Anterior cingulate cortex (tissue), 58 donors: ENCODE measurements around the gene FBXW4.
A peak's percentile ranks its signal among the peaks of the same experiment; 100 is the strongest.

Source experiments
- DNase-seq, 58 donors: peaks; one replicate each; lab custom pipeline; 2025; lab: John Stamatoyannopoulos, UW

FBXW4 gene

GRCh38 chr10:101595591-101596433 lies 99.2 kb downstream of the FBXW4 start:
- no peak for DNase-seq

DNA sequence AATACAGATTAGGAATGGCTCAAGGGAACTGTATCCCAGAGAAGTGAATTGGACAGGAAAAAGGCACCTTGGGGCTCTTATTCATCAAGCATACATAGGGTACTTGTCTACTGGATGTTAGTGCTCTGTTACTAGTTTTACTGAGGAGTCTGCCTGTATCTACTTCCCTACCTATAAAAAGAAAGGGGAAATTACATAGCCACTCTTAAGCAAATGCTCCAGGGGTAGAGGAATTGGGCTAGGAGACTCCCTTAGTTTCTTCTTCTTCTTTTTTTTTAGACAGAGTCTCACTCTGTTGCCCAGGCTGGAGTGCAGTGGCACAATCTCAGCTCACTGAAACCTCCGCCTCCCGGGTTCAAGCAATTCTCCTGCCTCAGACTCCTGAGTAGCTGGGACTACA lies 101.6 kb downstream of the FBXW4 start:
- peak in 1 of 58 donors; percentile 24 for DNase-seq

DNA sequence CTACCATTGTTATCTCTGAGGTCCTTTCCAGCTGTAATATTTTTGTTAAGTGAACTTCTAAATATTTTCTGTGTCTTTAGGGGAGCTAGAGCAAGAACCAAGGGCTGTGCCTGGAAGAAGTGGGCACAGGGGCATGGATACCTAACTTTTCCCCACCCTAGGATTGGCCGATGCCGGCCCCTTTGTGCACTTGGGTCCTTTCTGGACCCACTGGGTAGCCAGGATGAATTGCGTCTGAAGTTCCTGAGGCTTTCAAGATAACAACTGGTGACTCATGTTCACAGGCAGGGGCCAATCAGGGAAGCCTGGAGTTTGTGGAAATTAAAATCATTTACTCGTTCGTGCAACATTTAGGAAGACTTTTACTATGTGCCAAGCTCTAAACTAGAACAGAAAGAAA lies 106.1 kb downstream of the FBXW4 start:
- no peak for DNase-seq

- DNase-seq: peak; percentile 51 to 97 (median 90)
These were observed 107.0 kb downstream of the FBXW4 start, which contains the start of the genes DPCD and POLL for GRCh38 chr10:101587725-101588653. Gene DPCD, plus strand, starts transcription at chr10:101588321. Its CDS starts 16 bp downstream, at chr10:101588337. Gene POLL, minus strand, starts transcription at chr10:101588257. Its CDS starts 897 bp downstream, at chr10:101587360.

GRCh38 chr10:101585841-101586240 lies 109.1 kb downstream of the FBXW4 start:
- no peak for DNase-seq

DNA sequence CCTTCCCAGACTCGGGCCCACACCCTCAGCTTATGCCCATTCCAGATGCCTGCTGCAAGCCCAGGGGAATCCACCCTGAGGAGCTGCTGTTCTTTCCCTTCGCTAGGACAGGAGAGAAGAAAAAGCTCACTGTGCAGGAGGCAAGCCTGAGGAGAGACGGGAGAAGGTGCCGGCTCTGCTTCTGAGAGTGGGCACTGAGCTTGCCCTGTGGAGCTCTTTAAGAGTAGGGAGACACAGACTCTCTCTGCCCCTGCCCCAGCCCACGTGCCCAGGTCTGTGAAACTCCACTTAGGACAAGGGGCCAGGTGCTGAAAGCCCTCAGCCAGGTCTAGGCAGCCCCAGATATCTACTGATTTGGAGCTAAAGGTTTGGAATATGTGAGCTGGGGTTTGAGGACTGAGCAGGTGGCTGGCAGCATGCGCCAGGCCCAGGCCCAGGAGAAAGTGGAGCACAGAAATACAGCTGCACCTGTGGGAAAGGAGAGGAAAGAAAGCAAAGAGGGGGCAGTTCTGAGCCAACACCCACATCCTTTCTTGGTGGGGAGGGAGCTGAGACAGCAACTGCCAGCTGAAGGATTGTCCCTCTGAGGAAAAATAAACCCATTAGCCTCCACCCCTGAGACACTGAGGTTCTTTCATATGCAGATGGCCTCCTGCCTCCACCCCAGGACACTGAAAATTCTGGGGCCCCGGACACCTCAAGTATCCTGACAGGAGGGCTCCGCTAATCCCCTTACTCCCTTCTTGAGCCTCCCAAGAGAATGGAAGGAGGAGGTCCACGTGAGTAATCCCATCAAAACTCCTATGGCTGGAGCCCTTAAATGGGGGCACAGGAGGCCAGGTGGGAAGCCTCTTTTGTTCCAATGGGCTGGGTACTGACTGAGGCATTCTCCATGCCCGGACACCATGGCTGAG lies 114.2 kb downstream of the FBXW4 start:
- no peak for DNase-seq

DNA sequence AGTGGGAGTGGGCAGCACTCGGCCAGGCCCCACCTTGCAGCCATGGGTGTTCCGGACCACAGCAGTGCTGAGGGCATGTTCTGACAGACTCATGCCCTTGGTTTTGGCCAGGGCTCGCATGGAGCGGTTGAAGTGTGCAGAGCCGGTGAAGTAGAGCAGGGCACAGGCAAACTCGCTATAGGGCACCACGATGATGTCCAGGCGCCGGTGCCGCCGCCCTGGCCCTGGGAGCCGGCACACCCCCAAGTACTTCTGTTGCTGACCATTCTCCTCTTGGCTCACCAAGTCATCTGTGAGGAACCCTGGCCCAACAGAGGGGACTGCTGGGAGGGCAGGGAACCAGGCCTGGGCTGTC lies 115.5 kb downstream of the FBXW4 start:
- no peak for DNase-seq

DNA sequence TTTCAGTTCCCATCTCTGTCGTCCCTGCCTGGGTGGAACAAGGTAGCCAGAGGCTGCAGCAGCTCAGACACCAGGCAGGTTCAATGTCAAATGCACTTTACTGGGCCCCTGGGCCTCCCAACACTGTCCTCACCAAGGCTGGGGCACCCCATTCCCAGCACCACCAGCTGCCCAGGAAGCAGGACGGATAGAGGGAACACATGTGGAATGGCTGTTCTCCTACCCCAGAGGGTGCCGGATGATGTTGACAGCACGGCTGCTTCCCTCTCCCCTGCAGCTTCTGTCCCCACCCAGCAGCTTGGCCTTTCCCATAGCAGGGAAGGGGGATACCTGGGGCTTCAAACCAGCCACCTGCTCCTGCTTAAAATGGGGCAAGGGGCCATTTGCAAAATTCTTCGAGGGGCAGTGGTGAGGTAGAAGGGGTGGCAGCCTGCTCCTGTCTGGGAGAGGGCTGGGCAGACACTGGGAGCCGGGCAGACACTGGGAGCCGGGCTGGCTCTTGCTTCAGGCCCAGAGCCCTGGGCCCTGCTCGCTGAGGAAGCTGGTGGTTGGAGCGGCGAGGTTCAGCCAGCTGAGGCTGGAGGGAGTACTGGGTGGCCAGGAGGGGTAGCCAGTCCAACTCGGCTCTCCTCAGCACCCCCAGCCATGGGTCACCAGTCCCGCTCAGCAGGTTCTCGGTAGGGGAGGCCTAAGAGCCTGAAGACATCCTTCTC lies 116.0 kb downstream of the FBXW4 start:
- no peak for DNase-seq

GRCh38 chr10:101578192-101578591 lies 116.8 kb downstream of the FBXW4 start:
- DNase-seq: peak in 1 of 58 donors; percentile 7

DNA sequence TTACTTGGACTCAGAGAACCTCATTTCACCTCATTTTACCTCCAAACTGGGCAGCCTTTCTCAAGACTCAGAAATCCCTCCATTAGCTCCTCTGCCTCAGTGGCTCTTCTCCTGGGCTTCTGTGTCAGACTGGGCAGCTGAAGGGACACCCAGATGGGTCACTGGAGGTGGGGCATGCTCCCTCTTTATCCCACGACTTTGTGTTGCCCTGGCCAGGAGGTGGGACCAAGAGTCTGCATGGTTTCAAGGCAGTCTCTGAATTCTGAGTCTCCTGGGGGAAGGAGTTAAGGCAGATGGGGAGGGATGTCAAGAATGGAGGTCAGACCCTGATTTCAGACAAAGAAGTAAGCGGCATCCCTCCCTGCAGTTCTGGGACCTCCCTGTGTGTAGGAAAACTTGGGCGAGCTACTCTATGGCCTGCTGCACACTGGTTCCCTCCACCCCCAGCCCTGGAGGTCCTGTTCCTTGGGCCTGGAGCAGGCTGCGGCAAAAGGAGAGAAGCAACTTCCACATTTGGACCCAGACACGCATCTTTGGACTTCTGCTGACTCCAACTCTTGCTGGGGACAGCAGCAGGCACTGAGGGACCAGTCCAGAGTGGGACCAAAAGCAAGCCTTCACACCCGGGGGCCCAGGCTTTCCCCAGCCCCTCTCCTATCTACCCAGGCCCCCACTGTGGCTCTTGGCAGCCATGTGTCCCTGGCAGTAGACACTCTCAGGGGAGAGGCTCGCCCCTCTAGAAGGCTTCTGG lies 117.7 kb downstream of the FBXW4 start:
- DNase-seq: no peak

- no peak for DNase-seq
These were observed 118.6 kb downstream of the FBXW4 start for GRCh38 chr10:101576211-101576863.

GRCh38 chr10:101575580-101576210 lies 119.3 kb downstream of the FBXW4 start:
- no peak for DNase-seq

- no peak for DNase-seq
These were observed 119.9 kb downstream of the FBXW4 start for GRCh38 chr10:101575091-101575490.

DNA sequence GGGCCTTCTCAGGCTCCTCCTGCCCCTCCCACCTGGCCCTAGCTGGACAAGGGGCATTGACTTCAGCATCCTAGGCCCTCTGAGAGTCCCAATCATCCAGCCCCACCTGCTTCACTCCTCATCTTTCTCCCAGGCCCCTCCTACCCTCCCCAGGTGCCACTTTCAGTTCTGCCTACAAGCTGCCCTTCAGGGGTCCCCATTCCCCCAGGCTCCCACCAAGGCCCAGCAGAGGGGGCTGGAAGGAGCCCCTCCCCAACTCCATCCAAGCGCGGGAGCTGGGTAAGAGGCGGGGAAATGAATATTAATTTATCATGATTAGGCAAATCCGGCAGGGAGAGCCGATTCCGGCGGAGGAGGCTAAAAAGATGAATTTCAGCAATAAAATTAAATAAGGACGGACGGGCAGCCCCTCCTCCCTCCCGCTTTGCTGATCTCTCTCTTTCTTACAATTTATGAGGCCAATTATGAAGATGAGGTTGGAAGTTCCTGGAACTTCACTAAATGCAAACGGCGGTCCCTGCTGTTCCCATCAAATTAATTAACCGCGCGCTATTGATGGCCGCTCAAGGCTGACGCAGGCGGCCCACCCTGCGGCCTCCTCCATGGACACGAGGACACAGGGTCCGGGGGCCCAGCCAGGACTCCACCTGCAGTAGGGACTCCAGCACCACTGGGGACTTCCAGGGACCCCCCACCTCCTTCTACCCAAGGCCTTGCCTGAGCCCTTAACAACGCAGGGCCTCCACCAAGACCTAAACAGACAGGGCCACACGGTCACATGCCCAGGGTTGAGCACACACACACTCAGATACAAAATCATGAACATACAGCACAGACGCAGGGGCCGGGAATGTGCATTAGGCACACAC lies 120.9 kb downstream of the FBXW4 start:
- DNase-seq: no peak

GRCh38 chr10:101572785-101573184 lies 122.2 kb downstream of the FBXW4 start:
- DNase-seq: no peak

GRCh38 chr10:101572126-101572525 lies 122.8 kb downstream of the FBXW4 start:
- no peak for DNase-seq
